HL-60 (cell line): ENCODE data around the gene SEC14L2.

Source experiments
- DNase-seq, 2 experiments: peaks; one replicate each; pipeline ENCODE4 v3.0.0-alpha.2; 2010 to 2020; ENCODE audit warnings: low read depth in 1 of 2, low spot score in 1 of 2
- H3K27ac ChIP-seq: fragments of 250-450 bp; sonication (Bioruptor Pico); replicated peaks from 2 replicates; pipeline ENCODE4 v1.5.1; 2020; ENCODE audit warnings: mild to moderate bottlenecking, moderate library complexity
- H3K27me3 ChIP-seq: fragments of 250-450 bp; sonication (Bioruptor Pico); 2 replicates; pipeline ENCODE4 v1.5.1; 2021; ENCODE audit warnings: mild to moderate bottlenecking, moderate library complexity; ENCODE audit not compliant: insufficient read depth, poor library complexity, severe bottlenecking
- H3K4me3 ChIP-seq: replicated peaks from 2 replicates; pipeline ENCODE4 v1.5.1; 2011; ENCODE audit warnings: mild to moderate bottlenecking, control low read depth, low read length; ENCODE audit not compliant: insufficient read depth
- CTCF ChIP-seq: IDR thresholded peaks from one replicate; pipeline ENCODE4 v1.5.1; 2011; ENCODE audit warnings: low read length, control low read depth, inconsistent platforms; ENCODE audit not compliant: insufficient read depth
- GABPA ChIP-seq: IDR thresholded peaks from 2 replicates; pipeline ENCODE4 v1.6.1; 2012; ENCODE audit warnings: low read depth
- POLR2AphosphoS5 ChIP-seq: IDR thresholded peaks from 2 replicates; pipeline ENCODE4 v1.6.1; 2012; ENCODE audit warnings: low read depth
- REST ChIP-seq: IDR thresholded peaks from 2 replicates; pipeline ENCODE4 v1.6.1; 2012; ENCODE audit warnings: low read depth; ENCODE audit not compliant: insufficient replicate concordance
- SPI1 ChIP-seq: IDR thresholded peaks from 2 replicates; pipeline ENCODE4 v1.6.1; 2012; ENCODE audit warnings: low read depth, mild to moderate bottlenecking, borderline replicate concordance

SEC14L2 gene

GRCh38 chr22:30375312-30375849 lies 21.4 kb upstream of the SEC14L2 start:
- no peak overlapping the region for H3K27ac ChIP-seq
- TF ChIP-seq REST, result no peak
- no peak for TF ChIP-seq POLR2AphosphoS5

GRCh38 chr22:30380011-30380410 lies 16.8 kb upstream of the SEC14L2 start:
- DNase-seq, result no peak
- no peak overlapping the region for H3K27ac ChIP-seq
- H3K27me3 ChIP-seq, result no peaks in the 10 kb centered on the region
- no peak for TF ChIP-seq REST
- no peak for TF ChIP-seq GABPA
- no peak for TF ChIP-seq CTCF
- TF ChIP-seq SPI1, result no peak
- no peak for TF ChIP-seq POLR2AphosphoS5
- no peak overlapping the region for H3K4me3 ChIP-seq

More at GRCh38 chr22:30375312-30375849, 21.4 kb upstream of the SEC14L2 start:
- Histone ChIP-seq H3K4me3 (no peak overlapping the region), H3K27me3 (no peaks in the 10 kb centered on the region)
- no peak for DNase-seq

GRCh38 chr22:30381264-30381663 lies 15.6 kb upstream of the SEC14L2 start:
- TF ChIP-seq GABPA, result no peak
- no peak for TF ChIP-seq POLR2AphosphoS5
- TF ChIP-seq REST, result no peak
- TF ChIP-seq SPI1, result no peak
- no peak for TF ChIP-seq CTCF
- H3K27me3 ChIP-seq, result no peaks in the 10 kb centered on the region
- no peak for DNase-seq
- H3K27ac ChIP-seq, result no peak overlapping the region
- H3K4me3 ChIP-seq, result no peak overlapping the region
